ENCODE results near the gene CENPH. TPM values are rescaled to one million over a fixed set of nuclear protein-coding genes. Genes with fewer than 3 reads are reported as not detected.
"Not testable (repeated sequence)": the region's sequence is repeated elsewhere in the genome, so short reads cannot be mapped to it uniquely, and the experiment has no call there.

Gene CENPH
- total and polyA plus RNA-seq, 12 donors, result 0.69 to 9.8 (median 2.6) TPM; not detected in 1

GRCh38 chr5:69234457-69235268 lies 45.3 kb downstream of the CENPH start, which contains the start of gene CDK7:
CDK7 (plus strand) TSS chr5:69234886; CDS start chr5:69234976, 90 bp downstream.
- Histone ChIP-seq H3K27ac (peak within 1 kb of the TSS in 4 of 5 donors; percentile 64 to 93 (median 80)), H3K9me3 (replicated peaks in 1 of 3) (no peaks in the 10 kb centered on the region), H3K27me3 (no peaks in the 10 kb centered on the region), H3K36me3 (replicated peaks in 1 of 2) (peaks cover 0 to 4% of the 10 kb centered on the region in 2 donors), H3K4me3 (peak within 1 kb of the TSS; percentile 20 to 85 (median 72)), H3K4me1 (replicated peaks in 1 of 2) (peaks cover 0 to 49% of the 10 kb centered on the region in 2 donors)
- DNase-seq, result peak; percentile 93 to 97 (median 96)
- TF ChIP-seq, protein P1, sequence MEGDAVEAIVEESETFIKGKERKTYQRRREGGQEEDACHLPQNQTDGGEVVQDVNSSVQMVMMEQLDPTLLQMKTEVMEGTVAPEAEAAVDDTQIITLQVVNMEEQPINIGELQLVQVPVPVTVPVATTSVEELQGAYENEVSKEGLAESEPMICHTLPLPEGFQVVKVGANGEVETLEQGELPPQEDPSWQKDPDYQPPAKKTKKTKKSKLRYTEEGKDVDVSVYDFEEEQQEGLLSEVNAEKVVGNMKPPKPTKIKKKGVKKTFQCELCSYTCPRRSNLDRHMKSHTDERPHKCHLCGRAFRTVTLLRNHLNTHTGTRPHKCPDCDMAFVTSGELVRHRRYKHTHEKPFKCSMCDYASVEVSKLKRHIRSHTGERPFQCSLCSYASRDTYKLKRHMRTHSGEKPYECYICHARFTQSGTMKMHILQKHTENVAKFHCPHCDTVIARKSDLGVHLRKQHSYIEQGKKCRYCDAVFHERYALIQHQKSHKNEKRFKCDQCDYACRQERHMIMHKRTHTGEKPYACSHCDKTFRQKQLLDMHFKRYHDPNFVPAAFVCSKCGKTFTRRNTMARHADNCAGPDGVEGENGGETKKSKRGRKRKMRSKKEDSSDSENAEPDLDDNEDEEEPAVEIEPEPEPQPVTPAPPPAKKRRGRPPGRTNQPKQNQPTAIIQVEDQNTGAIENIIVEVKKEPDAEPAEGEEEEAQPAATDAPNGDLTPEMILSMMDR (IDR thresholded peaks at IDR 0.05), result no peak
- peak in 1 of 2 donors; percentile 89 for TF ChIP-seq POLR2A (IDR thresholded peaks at IDR 0.05)
- WGBS, 4 donors, result 0 to 1% (median 1%) methylated on average over 17 to 49 of the region's 49 CpGs
- intact Hi-C loops (cut with DNase I), result no loop called here

DNA sequence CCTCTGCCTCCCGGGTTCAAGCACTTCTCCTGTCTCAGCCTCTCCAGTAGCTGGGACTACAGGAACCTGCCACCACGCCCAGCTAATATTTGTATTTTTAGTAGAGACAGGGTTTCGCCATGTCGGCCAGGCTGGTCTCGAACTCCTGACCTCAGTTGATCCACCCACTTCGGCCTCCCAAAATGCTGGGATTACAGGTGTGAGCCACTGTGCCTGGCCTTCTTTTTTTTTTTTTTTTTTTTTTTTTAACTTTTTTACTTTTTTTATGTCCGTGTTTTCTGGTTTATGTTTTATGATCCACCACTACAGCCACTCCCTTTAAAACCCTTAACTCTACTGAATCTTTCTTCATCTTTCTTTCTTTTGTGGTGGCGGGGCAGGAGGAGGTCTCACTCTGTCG lies 47.4 kb downstream of the CENPH start:
- DNase-seq; H3K9me3 ChIP-seq (replicated peaks in 1 of 3); H3K27ac ChIP-seq; intact Hi-C loops (cut with DNase I); H3K36me3 ChIP-seq (replicated peaks in 1 of 2); H3K27me3 ChIP-seq; H3K4me3 ChIP-seq: not testable (repeated sequence)
- 92 to 98% (median 96%) methylated on average over 9 of the region's 9 CpGs for WGBS, 4 donors
- peaks cover 0 to 50% of the 10 kb centered on the region in 2 donors for H3K4me1 ChIP-seq (replicated peaks in 1 of 2)

- Histone ChIP-seq H3K4me1 (replicated peaks in 1 of 2) (peaks cover 0 to 50% of the 10 kb centered on the region in 2 donors), H3K9me3 (replicated peaks in 1 of 3) (no peaks in the 10 kb centered on the region), H3K4me3 (no peak overlapping the region), H3K27ac (peak overlapping the region in 2 of 5 donors; percentile 49 to 68), H3K36me3 (replicated peaks in 1 of 2) (peaks cover 0 to 8% of the 10 kb centered on the region in 2 donors), H3K27me3 (no peaks in the 10 kb centered on the region)
- no peak for DNase-seq
- 57 to 68% (median 62%) methylated on average over 3 of the region's 3 CpGs for WGBS, 4 donors
- TF ChIP-seq, protein P1 (IDR thresholded peaks at IDR 0.05), result no peak
- no peak for TF ChIP-seq POLR2A (IDR thresholded peaks at IDR 0.05)
- intact Hi-C loops (cut with DNase I), result no loop called here
Measured at GRCh38 chr5:69237877-69238276, 48.5 kb downstream of the CENPH start.

DNA sequence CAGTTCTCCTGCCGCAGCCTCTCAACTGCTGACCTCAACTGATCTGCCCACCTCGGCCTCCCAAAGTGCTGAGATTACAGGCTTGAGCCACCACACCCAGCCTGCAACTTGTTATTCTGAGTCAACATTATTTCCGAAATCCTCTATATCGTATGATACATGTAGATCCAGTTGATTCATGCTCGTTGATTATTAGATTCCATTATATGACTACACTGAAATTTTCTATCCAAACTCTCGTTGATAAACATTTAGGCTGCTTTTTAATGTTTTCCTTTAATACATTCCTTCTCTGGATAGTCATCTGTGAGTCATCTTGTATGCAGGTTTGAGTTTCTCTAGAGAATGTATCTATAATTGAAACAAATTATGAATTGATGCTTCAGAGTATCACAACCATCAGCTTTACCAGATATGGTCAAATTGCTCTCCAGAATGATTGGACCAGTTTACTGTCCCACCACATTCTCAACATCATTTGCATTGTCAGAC lies 49.4 kb downstream of the CENPH start:
- WGBS, 4 donors, result 52 to 75% (median 73%) methylated on average over 6 of the region's 6 CpGs
- Histone ChIP-seq H3K27ac (peak overlapping the region in 4 of 5 donors; percentile 17 to 68 (median 45)), H3K36me3 (replicated peaks in 1 of 2) (peaks cover 0 to 8% of the 10 kb centered on the region in 2 donors), H3K27me3 (no peaks in the 10 kb centered on the region), H3K4me1 (replicated peaks in 1 of 2) (peaks cover 0 to 49% of the 10 kb centered on the region in 2 donors), H3K4me3 (no peak overlapping the region), H3K9me3 (replicated peaks in 1 of 3) (no peaks in the 10 kb centered on the region)
- TF ChIP-seq POLR2A (IDR thresholded peaks at IDR 0.05), result no peak
- intact Hi-C loops (cut with DNase I), result no loop called here
- no peak for DNase-seq

DNA sequence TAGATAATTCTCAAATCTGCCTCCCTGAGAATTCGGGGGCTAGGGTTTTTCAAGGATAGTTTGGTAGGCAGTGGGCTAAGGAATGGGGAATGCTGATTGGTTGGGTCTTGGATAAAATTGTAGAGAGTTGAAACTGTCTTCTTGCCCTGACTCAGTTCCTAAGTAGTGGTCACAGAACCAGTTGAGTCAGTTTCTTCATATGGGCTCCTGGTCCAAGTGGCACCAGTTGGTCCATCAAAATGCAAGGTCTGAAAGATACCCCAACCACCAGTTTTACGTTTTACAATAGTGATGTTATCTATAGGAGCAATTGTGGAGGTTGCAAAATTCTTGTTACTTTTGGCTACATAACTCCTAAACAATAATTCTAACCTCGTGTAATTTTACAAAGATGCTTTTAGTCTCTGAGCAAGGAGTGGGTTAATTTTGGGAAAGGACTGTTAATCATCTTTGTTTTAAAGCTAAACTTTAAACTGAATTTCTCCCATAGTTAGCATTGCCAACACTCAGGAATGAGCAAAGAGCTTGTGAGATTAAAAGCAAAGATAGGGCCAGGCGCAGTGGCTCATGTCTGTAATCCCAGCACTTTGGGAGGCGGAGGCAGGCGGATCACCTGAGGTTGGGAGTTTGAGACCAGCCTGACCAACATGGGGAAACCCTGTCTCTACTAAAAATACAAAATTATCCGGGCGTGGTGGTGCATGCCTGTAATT lies 53.0 kb downstream of the CENPH start:
- DNase-seq, result no peak
- intact Hi-C loops (cut with DNase I), result no loop called here
- H3K27ac ChIP-seq, result no peak overlapping the region
- peaks cover 0 to 8% of the 10 kb centered on the region in 2 donors for H3K36me3 ChIP-seq (replicated peaks in 1 of 2)
- TF ChIP-seq POLR2A (IDR thresholded peaks at IDR 0.05), result no peak
- TF ChIP-seq, protein P1 (IDR thresholded peaks at IDR 0.05), result no peak
- H3K4me3 ChIP-seq, result no peak overlapping the region
- no peaks in the 10 kb centered on the region for H3K9me3 ChIP-seq (replicated peaks in 1 of 3)
- WGBS, 4 donors, result 90 to 93% (median 93%) methylated on average over 8 of the region's 8 CpGs
- peaks cover 0 to 27% of the 10 kb centered on the region in 2 donors for H3K4me1 ChIP-seq (replicated peaks in 1 of 2)
- no peaks in the 10 kb centered on the region for H3K27me3 ChIP-seq
